Measurements from ENCODE around the gene MRPL42.
"Not testable (repeated sequence)": the region's sequence is repeated elsewhere in the genome, so short reads cannot be mapped to it uniquely, and the experiment has no call there.

MRPL42 gene

GRCh38 chr12:93549174-93549573, 81.9 kb downstream of the MRPL42 start:
- DNase-seq (ENCODE audit: low spot score) = no peak

- no peak for DNase-seq (ENCODE audit: low spot score)
These were observed 83.7 kb downstream of the MRPL42 start for GRCh38 chr12:93550748-93551611.

- DNase-seq (ENCODE audit: low spot score) = no peak
These were observed 85.1 kb downstream of the MRPL42 start for GRCh38 chr12:93552427-93552826.

GRCh38 chr12:93557879-93558278, 90.6 kb downstream of the MRPL42 start:
- DNase-seq (ENCODE audit: low spot score) = not testable (repeated sequence)

- DNase-seq (ENCODE audit: low spot score) = not testable (repeated sequence)
These were observed 91.4 kb downstream of the MRPL42 start for GRCh38 chr12:93558685-93559084.

- DNase-seq (ENCODE audit: low spot score) = no peak
These were observed 96.7 kb downstream of the MRPL42 start for GRCh38 chr12:93563807-93564538.

- no peak for DNase-seq (ENCODE audit: low spot score)
These were observed 98.4 kb downstream of the MRPL42 start for GRCh38 chr12:93565760-93566159.
